Left ventricle myocardium superior (tissue), 1 donor: Measurements from ENCODE around the gene MAP4K2. TPM values are rescaled to one million over a fixed set of nuclear protein-coding genes. Genes with fewer than 3 reads are reported as not detected.

Source experiments
- ATAC-seq: fragments of 200-7000 bp; cut with Tn5 transposase; one replicate; pipeline ENCODE4 v1.9.1; 2020; ENCODE audit warnings: mild to moderate bottlenecking, moderate library complexity
- DNase-seq: peaks from one replicate; pipeline ENCODE4 v3.0.0-alpha.2; 2020
- intact Hi-C: fragments of 100-400 bp; cut with micrococcal nuclease; formaldehyde crosslinking; loops from one replicate; pipeline ENCODE4 v1.11.0; 2022
- total RNA-seq: library from RNA; stranded (reverse); fragmentation: NEBNext Ultra II Directional; extraction: Animal tissue kit (Norgen Biotek cat#: 25700); gene quantifications from one replicate; pipeline ENCODE4 v1.2.1, GENCODE V29; 2021
- donor health status: DM: no; HTN: yes; CAD: no; lungs with severe emphysema.

The MAP4K2 gene
- total RNA-seq, 1 donor from 2014 or later, result 8.6 TPM

- ATAC-seq (no peak), DNase-seq (peak; percentile 29)
- intact Hi-C loops, result no loop called here
Measured at GRCh38 chr11:64839887-64840782, 37.1 kb upstream of the MAP4K2 start.

DNA sequence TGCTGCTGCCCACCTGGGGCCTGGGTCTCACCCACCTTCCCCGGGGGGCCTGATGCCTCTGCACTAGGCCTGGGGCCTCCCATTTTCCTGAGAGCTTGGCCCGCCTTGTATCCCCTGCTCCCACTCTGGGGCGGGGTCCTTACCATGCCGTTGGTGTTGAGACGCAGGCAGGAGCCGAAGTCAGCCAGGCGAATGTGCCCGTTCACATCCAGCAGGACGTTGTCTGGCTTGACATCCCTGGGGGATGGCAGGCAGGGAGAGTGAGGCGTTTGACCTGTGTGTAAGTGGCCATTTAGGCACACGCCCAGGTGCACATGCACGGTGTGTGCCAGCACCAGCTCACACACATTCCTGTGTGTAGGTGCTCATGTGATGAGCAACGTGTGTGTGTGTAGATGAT, 36.3 kb upstream of the MAP4K2 start:
- DNase-seq (peak; percentile 22), ATAC-seq (no peak)
- intact Hi-C loops, result no loop called here

DNA sequence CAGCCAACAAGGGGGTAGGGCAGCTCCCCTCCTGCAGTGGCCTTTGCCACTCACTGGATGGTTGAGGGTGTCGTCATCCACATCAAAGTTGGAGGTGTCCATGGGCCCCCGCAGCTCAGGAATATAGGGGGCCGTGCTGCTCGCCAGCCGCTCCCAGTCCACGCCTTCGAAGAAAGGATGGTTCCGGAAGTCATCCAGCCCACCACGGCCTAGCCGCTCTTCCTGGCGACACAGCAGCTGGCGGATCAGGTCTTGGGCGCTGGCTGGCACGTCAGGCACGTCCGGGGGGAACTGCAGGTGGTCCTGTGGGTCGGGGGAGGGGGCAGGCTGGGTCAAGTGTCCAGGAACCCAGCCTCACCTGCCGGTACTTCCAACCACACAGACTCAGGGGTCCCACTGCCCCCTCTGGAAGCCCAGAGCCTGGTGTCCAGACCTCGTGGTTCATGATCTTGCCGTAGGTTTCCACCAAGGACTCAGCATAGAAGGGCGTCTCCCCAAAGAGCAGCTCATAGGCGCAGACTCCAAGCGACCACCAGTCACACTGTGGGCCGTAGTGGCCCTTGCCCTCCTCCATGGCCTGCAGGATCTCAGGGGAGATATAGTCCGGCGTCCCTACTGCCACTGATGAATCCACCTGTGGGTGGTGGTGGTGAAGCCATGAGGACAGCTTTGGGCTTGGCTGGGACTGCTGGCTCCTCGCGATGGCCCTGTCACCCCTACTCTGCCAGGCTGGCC, 35.8 kb upstream of the MAP4K2 start:
- ATAC-seq (no peak), DNase-seq (no peak)
- intact Hi-C loops, result no loop called here

GRCh38 chr11:64837887-64838351, 34.9 kb upstream of the MAP4K2 start:
- DNase-seq (no peak), ATAC-seq (no peak)
- intact Hi-C loops, result no loop called here

- DNase-seq (no peak), ATAC-seq (no peak)
- intact Hi-C loops, result no loop called here
Measured at GRCh38 chr11:64836448-64837072, 33.5 kb upstream of the MAP4K2 start.

DNA sequence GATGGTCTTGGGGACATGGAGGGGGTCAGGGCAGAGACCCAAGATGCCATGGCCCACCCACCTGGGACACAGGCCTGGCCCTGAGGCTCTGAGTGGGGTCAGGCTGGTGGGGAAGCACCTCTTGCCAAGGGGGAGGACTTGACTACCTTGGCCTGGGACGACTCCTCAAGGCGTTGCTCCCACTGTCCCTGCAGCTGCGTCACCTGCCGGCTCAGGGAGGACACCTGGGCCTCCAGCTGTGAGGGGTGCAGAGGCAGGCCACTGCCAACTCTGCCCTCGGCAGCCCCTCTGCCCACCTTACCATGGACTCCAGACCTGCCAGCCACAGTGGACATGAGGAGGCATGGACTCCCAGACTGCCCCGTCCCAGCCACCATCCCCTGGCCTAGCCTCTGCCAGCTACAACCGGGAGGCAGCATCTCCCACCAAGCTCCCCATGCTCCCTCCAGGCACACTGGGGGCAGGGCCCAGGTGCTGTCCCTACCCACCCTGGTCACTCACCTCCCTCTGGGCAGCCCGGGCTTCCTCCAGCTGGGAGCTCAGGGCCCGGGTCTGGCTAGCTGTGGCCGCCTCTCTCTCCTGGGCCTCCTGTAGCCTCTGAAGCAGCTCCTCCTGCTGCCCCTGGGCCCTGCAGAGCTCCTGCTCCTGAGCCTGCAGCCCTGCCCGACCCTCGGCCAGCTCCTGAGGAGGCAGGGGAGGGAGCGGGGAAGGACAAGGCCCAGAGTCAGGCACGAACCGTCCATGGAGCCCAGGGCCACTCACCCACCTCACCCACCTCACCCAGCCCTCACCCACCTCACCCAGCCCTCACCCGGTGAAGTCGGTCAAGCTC, 32.8 kb upstream of the MAP4K2 start:
- DNase-seq, result no peak
- ATAC-seq, result no peak
- intact Hi-C loops, result no loop called here

- intact Hi-C loops, result no loop called here
- DNase-seq, result no peak
Measured at GRCh38 chr11:64834723-64835615, 32.0 kb upstream of the MAP4K2 start.

GRCh38 chr11:64834031-64834722, 31.2 kb upstream of the MAP4K2 start:
- intact Hi-C loops, result no loop called here
- DNase-seq (no peak), ATAC-seq (no peak)

More at GRCh38 chr11:64834723-64835615, 32.0 kb upstream of the MAP4K2 start:
- no peak for ATAC-seq

- ATAC-seq (no peak), DNase-seq (no peak)
- intact Hi-C loops, result no loop called here
Measured at GRCh38 chr11:64833509-64833908, 30.5 kb upstream of the MAP4K2 start.

- no peak for ATAC-seq
- intact Hi-C loops, result no loop called here
- DNase-seq, result no peak
Measured at GRCh38 chr11:64833198-64833502, 30.1 kb upstream of the MAP4K2 start.

DNA sequence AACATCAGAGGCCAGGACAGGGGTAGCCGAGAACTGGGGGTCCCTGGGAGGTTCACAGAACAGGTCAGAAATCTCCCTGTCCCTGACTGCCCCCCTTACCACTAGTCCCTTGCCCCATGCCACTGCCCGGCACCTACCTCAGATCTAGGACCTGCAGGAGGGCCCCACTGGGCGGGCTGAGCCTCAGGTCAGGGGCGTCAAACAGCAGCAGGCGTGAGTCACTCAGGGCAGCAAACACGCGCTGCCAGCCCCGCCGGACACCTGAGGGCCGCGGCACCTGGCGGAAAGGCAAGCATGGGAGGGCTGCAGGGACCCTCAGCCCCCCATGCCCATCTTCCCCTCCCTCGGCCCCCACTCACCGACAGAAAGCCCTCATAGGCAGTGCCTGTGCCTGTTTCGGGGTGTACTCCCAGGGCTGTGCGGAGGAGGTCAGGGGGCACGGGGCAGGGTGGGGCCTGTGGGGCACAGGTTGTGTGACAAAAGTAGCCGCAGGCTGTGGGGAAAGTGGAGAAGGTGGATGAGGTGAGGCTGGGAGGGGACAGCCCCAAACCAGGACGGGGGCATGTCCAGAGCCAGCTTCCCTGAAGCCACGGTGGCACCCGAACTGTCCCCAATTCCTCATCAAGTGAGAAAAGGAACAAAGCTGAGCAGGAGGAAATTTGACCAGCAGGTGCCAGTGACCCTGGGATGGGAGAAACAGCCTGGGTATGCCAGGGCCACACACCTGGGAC, 29.6 kb upstream of the MAP4K2 start:
- ATAC-seq, result no peak
- DNase-seq, result no peak
- intact Hi-C loops, result no loop called here

DNA sequence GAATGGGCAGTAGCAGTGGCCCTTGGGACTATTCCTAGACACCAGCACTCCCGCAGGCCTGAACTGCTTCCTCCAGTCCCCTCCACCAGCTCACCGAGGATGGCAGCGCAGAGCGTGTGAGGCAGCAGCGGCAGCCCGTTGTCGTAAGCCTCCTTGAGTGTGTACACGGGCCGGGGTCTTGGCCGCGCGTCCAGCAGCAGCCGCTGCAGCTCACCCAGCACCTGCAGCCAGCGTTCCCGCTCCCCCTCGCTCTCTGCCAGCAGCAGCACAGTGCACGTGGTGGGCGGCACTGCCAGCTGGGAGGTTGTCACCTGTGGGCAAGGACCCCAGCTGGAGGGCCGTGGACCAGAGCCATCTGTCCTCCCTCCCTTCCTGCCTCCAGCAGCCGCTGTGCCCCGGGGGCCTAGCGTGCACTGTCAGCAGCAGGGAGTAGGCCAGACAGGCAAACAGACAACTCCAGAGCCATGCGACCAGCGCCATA, 28.4 kb upstream of the MAP4K2 start:
- DNase-seq, result no peak
- no peak for ATAC-seq
- intact Hi-C loops, result no loop called here

DNA sequence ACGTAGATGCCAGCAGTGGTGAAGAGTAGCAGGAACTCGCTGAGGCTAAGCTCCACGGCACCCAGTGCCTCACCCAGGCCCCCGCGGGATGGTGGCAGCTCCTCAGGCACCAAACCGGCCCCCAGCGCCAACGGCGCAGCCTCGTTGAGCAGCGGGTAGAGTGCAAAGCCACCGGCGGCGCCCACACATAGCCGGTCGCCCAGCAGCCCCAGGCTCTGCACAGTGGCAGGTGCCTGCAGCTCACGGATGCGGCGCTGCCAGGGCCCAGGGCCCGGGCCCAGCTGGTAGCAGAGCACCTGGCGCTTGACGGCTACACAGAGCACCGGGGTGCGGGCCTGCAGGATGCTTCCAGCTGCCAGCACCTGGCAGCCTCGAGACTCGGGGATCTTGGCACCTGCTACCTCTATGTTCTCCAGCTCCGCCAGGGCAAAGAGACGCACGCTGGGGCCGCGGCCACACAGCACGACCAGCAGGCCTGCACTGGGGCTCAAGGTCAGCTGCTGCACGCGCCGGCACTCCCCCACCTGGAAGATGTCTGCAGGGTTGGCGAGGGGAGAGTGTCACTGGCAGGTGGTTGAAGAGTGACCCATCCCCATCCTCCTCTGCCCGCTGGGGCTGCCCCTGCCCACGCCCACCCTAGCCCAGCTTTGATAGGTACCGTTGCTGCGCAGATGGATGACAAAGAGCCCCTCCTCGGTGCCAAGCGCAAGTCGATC, 26.7 kb upstream of the MAP4K2 start:
- DNase-seq, result no peak
- no peak for ATAC-seq
- intact Hi-C loops, result no loop called here

DNA sequence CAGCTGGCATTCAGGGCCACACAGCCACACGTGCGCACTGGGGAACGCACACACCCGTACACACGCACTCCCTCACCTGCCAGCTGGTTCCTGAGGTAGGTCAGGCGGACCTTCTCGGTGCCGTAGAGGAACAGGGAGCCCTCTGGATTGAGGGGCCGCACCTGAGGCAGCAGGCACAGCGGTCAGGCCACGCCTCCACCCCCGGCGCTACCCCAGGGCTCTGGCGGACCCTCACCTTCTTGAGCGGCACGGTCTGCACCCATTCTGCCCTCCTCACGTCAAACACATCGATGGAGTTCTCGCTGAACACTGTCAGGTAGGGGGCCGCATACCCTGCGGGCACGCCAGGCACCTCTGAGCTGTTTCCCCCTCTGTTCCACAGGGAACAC, 24.4 kb upstream of the MAP4K2 start:
- no peak for ATAC-seq

GRCh38 chr11:64826578-64827450, 23.8 kb upstream of the MAP4K2 start:
- ATAC-seq, result no peak

More for the DNA sequence above, 24.4 kb upstream of the MAP4K2 start:
- intact Hi-C loops, result no loop called here
- no peak for DNase-seq

More at GRCh38 chr11:64826578-64827450, 23.8 kb upstream of the MAP4K2 start:
- DNase-seq, result no peak
- intact Hi-C loops, result no loop called here
